Measurements from ENCODE around the gene NLGN1. TPM values are rescaled to one million over a fixed set of nuclear protein-coding genes. Genes with fewer than 3 reads are reported as not detected.
A peak's percentile ranks its signal among the peaks of the same experiment; 100 is the strongest.

NLGN1 gene
- total RNA-seq, 2 donors from 2014 or later: 0.36 to 11.7 TPM

- no peak for DNase-seq (ENCODE audit: low spot score)
- Histone ChIP-seq H3K27me3 (replicated peaks; ENCODE audit: insufficient read depth) (no peaks in the 10 kb centered on the region), H3K4me3 (no peak overlapping the region), H3K36me3 (no peaks in the 10 kb centered on the region), H3K27ac (no peak overlapping the region), H3K9me3 (no peaks in the 10 kb centered on the region), H3K4me1 (replicated peaks) (no peaks in the 10 kb centered on the region)
- TF ChIP-seq POLR2A (IDR thresholded peaks at IDR 0.05) (no peak), POLR2AphosphoS5 (IDR thresholded peaks at IDR 0.05) (no peak), CTCF (IDR thresholded peaks at IDR 0.05) (no peak)
- intact Hi-C loops (cut with DNase I): no loop called here
- 94% methylated on average over 6 of the region's 6 CpGs for WGBS
Observed at GRCh38 chr3:173547070-173547469, 149.5 kb downstream of the NLGN1 start.

- H3K36me3 ChIP-seq: no peaks in the 10 kb centered on the region
- no peaks in the 10 kb centered on the region for H3K9me3 ChIP-seq
- WGBS: 62% methylated on average over 2 of the region's 2 CpGs
- DNase-seq (ENCODE audit: low spot score): no peak
- H3K4me1 ChIP-seq (replicated peaks): no peaks in the 10 kb centered on the region
- intact Hi-C loops (cut with DNase I): no loop called here
- no peak overlapping the region for H3K4me3 ChIP-seq
- H3K27me3 ChIP-seq (replicated peaks; ENCODE audit: insufficient read depth): no peaks in the 10 kb centered on the region
- TF ChIP-seq POLR2A (IDR thresholded peaks at IDR 0.05): no peak
- no peak for TF ChIP-seq CTCF (IDR thresholded peaks at IDR 0.05)
- no peak for TF ChIP-seq POLR2AphosphoS5 (IDR thresholded peaks at IDR 0.05)
- H3K27ac ChIP-seq: no peak overlapping the region
Observed at GRCh38 chr3:173548261-173548660, 150.7 kb downstream of the NLGN1 start.

GRCh38 chr3:173552526-173552925 is 155.0 kb downstream of the NLGN1 start:
- Histone ChIP-seq H3K9me3 (no peaks in the 10 kb centered on the region), H3K4me1 (replicated peaks) (no peaks in the 10 kb centered on the region), H3K27me3 (replicated peaks; ENCODE audit: insufficient read depth) (no peaks in the 10 kb centered on the region), H3K4me3 (no peak overlapping the region), H3K36me3 (no peaks in the 10 kb centered on the region), H3K27ac (no peak overlapping the region)
- TF ChIP-seq POLR2AphosphoS5 (IDR thresholded peaks at IDR 0.05): no peak
- TF ChIP-seq CTCF (IDR thresholded peaks at IDR 0.05): no peak
- no peak for TF ChIP-seq POLR2A (IDR thresholded peaks at IDR 0.05)
- intact Hi-C loops (cut with DNase I): loop anchor here (5.0 to 10.0 kb wide), 2 partner anchors 138 to 180 kb away; no protein-coding TSS in a partner anchor
- no peak for DNase-seq (ENCODE audit: low spot score)
- 77% methylated on average over 4 of the region's 4 CpGs for WGBS

GRCh38 chr3:173553635-173554280 is 156.2 kb downstream of the NLGN1 start:
- no peak for DNase-seq (ENCODE audit: low spot score)
- intact Hi-C loops (cut with DNase I): loop anchor here (5.0 to 10.0 kb wide), 2 partner anchors 139 to 181 kb away; no protein-coding TSS in a partner anchor
- no peaks in the 10 kb centered on the region for H3K4me1 ChIP-seq (replicated peaks)
- no peaks in the 10 kb centered on the region for H3K27me3 ChIP-seq (replicated peaks; ENCODE audit: insufficient read depth)
- H3K4me3 ChIP-seq: no peak overlapping the region
- H3K27ac ChIP-seq: no peak overlapping the region
- H3K9me3 ChIP-seq: no peaks in the 10 kb centered on the region
- peak in 3 of 4 experiments; percentile 53 to 59 (median 54) for TF ChIP-seq CTCF (IDR thresholded peaks at IDR 0.05)
- no peak for TF ChIP-seq POLR2AphosphoS5 (IDR thresholded peaks at IDR 0.05)
- TF ChIP-seq POLR2A (IDR thresholded peaks at IDR 0.05): no peak
- no peaks in the 10 kb centered on the region for H3K36me3 ChIP-seq
- WGBS: 12% methylated on average over 3 of the region's 3 CpGs

GRCh38 chr3:173556546-173556945 is 159.0 kb downstream of the NLGN1 start:
- H3K27ac ChIP-seq: no peak overlapping the region
- intact Hi-C loops (cut with DNase I): loop anchor here (10.0 kb wide), 1 partner anchor 142 kb away; no protein-coding TSS in a partner anchor
- 78% methylated on average over 2 of the region's 2 CpGs for WGBS
- DNase-seq (ENCODE audit: low spot score): no peak
- TF ChIP-seq POLR2A (IDR thresholded peaks at IDR 0.05) (no peak), POLR2AphosphoS5 (IDR thresholded peaks at IDR 0.05) (no peak), CTCF (IDR thresholded peaks at IDR 0.05) (no peak)
- H3K4me1 ChIP-seq (replicated peaks): no peaks in the 10 kb centered on the region
- no peak overlapping the region for H3K4me3 ChIP-seq
- no peaks in the 10 kb centered on the region for H3K27me3 ChIP-seq (replicated peaks; ENCODE audit: insufficient read depth)
- no peaks in the 10 kb centered on the region for H3K36me3 ChIP-seq
- H3K9me3 ChIP-seq: no peaks in the 10 kb centered on the region
